Osteoblast (primary cell): ENCODE measurements around the gene AFAP1. TPM values are rescaled to one million over a fixed set of nuclear protein-coding genes. Genes with fewer than 3 reads are reported as not detected.

Source experiments
- DNase-seq: peaks from one replicate; pipeline ENCODE4 v3.0.0; 2011; ENCODE audit warnings: low spot score, mixed read lengths; ENCODE audit not compliant: insufficient read length; ENCODE audit errors: missing footprints
- H2AFZ ChIP-seq: 2 replicates; pipeline ENCODE4 v1.6.0; 2011; ENCODE audit warnings: mild to moderate bottlenecking, low read length
- H3K27ac ChIP-seq: 2 replicates; pipeline ENCODE4 v1.5.1; 2011; ENCODE audit warnings: mild to moderate bottlenecking, low read depth, low read length, moderate library complexity
- H3K27me3 ChIP-seq: 2 replicates; pipeline ENCODE4 v1.6.0; 2012; ENCODE audit warnings: mild to moderate bottlenecking, control low read depth, inconsistent platforms, low read length, moderate library complexity; ENCODE audit not compliant: insufficient read depth
- H3K36me3 ChIP-seq: 2 replicates; pipeline ENCODE4 v1.5.1; 2011; ENCODE audit warnings: mild to moderate bottlenecking, low read length, control low read depth, moderate library complexity; ENCODE audit not compliant: insufficient read depth
- H3K4me1 ChIP-seq: 2 replicates; pipeline ENCODE4 v1.5.1; 2011; ENCODE audit warnings: mild to moderate bottlenecking, low read length, control low read depth, moderate library complexity; ENCODE audit not compliant: insufficient read depth
- H3K4me2 ChIP-seq: 2 replicates; pipeline ENCODE4 v1.6.0; 2011; ENCODE audit warnings: mild to moderate bottlenecking, low read length; ENCODE audit not compliant: insufficient read depth
- H3K4me3 ChIP-seq: fragments of 200-600 bp; sonication (generic); 3 replicates; pipeline ENCODE4 v1.5.1; 2012; ENCODE audit warnings: mild to moderate bottlenecking, low read length, inconsistent platforms; ENCODE audit not compliant: insufficient read depth
- H3K79me2 ChIP-seq: 2 replicates; pipeline ENCODE4 v1.6.0; 2012; ENCODE audit warnings: mild to moderate bottlenecking, low read length, control low read depth, inconsistent platforms; ENCODE audit not compliant: insufficient read depth
- H3K9me3 ChIP-seq: 2 replicates; pipeline ENCODE4 v1.5.1; 2011; ENCODE audit warnings: low read depth, low read length, control low read depth
- H4K20me1 ChIP-seq: 2 replicates; pipeline ENCODE4 v1.6.0; 2012; ENCODE audit warnings: mild to moderate bottlenecking, low read length, control low read depth; ENCODE audit not compliant: insufficient read depth
- CTCF ChIP-seq: IDR thresholded peaks from 2 replicates; pipeline ENCODE4 v1.5.1; 2011; ENCODE audit warnings: mild to moderate bottlenecking, low read depth, low read length, moderate library complexity; ENCODE audit errors: extremely low read depth
- total RNA-seq: library from RNA; depleted of rRNA; stranded (reverse); fragments of >200 nt; gene quantifications from 2 replicates; pipeline ENCODE4 v1.2.3, GENCODE V29; 2012

The AFAP1 gene
- total RNA-seq, 1 donor: 101 TPM

GRCh38 chr4:7901311-7901885, 38.3 kb downstream of the AFAP1 start:
- no peaks in the 10 kb centered on the region for H3K27me3 ChIP-seq
- peaks cover 81% of the 10 kb centered on the region for H3K4me1 ChIP-seq
- H3K4me3 ChIP-seq: no peak overlapping the region
- H3K27ac ChIP-seq: peak overlapping the region; percentile 96
- H4K20me1 ChIP-seq: peaks cover 18% of the 10 kb centered on the region
- peaks cover 30% of the 10 kb centered on the region for H3K36me3 ChIP-seq
- no peak for TF ChIP-seq CTCF
- DNase-seq: no peak
- H3K79me2 ChIP-seq: peaks cover 97% of the 10 kb centered on the region
- no peaks in the 10 kb centered on the region for H3K9me3 ChIP-seq
- H2AFZ ChIP-seq: no peak overlapping the region
- H3K4me2 ChIP-seq: no peak overlapping the region

GRCh38 chr4:7900334-7900909, 39.2 kb downstream of the AFAP1 start:
- Histone ChIP-seq H3K4me3 (no peak overlapping the region), H3K27me3 (no peaks in the 10 kb centered on the region), H3K4me1 (peaks cover 71% of the 10 kb centered on the region), H3K4me2 (no peak overlapping the region), H3K9me3 (no peaks in the 10 kb centered on the region), H2AFZ (no peak overlapping the region), H3K36me3 (peaks cover 30% of the 10 kb centered on the region), H4K20me1 (peaks cover 11% of the 10 kb centered on the region), H3K27ac (peak overlapping the region; percentile 96), H3K79me2 (peaks cover 97% of the 10 kb centered on the region)
- TF ChIP-seq CTCF: no peak
- DNase-seq: no peak

- TF ChIP-seq CTCF: no peak
- H3K27ac ChIP-seq: peak overlapping the region; percentile 38
Observed at GRCh38 chr4:7899184-7899869, 40.3 kb downstream of the AFAP1 start.

GRCh38 chr4:7898385-7898784, 41.3 kb downstream of the AFAP1 start:
- H3K27ac ChIP-seq: peak overlapping the region; percentile 42
- no peak overlapping the region for H3K4me2 ChIP-seq
- peaks cover 49% of the 10 kb centered on the region for H3K36me3 ChIP-seq
- H3K4me1 ChIP-seq: peaks cover 56% of the 10 kb centered on the region
- peaks cover 99% of the 10 kb centered on the region for H3K79me2 ChIP-seq
- no peak for TF ChIP-seq CTCF
- H3K9me3 ChIP-seq: no peaks in the 10 kb centered on the region
- no peak overlapping the region for H3K4me3 ChIP-seq
- no peak for DNase-seq
- H2AFZ ChIP-seq: no peak overlapping the region
- peaks cover 3% of the 10 kb centered on the region for H4K20me1 ChIP-seq
- H3K27me3 ChIP-seq: no peaks in the 10 kb centered on the region

More at GRCh38 chr4:7899184-7899869, 40.3 kb downstream of the AFAP1 start:
- Histone ChIP-seq H3K4me3 (no peak overlapping the region), H4K20me1 (peaks cover 3% of the 10 kb centered on the region), H2AFZ (no peak overlapping the region), H3K79me2 (peaks cover 97% of the 10 kb centered on the region), H3K27me3 (no peaks in the 10 kb centered on the region), H3K9me3 (no peaks in the 10 kb centered on the region), H3K36me3 (peaks cover 40% of the 10 kb centered on the region), H3K4me1 (peaks cover 60% of the 10 kb centered on the region), H3K4me2 (no peak overlapping the region)
- no peak for DNase-seq
